Embryonic facial prominence (tissue), 1 donor: ENCODE results near the gene MTERF1.

ENCODE experiments used
- DNase-seq: peaks from one replicate; pipeline ENCODE4 v3.0.0-alpha.2; 2016; ENCODE audit errors: extremely low spot score

The MTERF1 gene

GRCh38 chr7:91835091-91835825 lies 45.2 kb downstream of the MTERF1 start:
- DNase-seq = no peak

GRCh38 chr7:91832493-91833045 lies 47.9 kb downstream of the MTERF1 start:
- DNase-seq = no peak

- no peak for DNase-seq
Measured at GRCh38 chr7:91827169-91827568, 53.3 kb downstream of the MTERF1 start.

GRCh38 chr7:91826377-91826776 lies 54.1 kb downstream of the MTERF1 start:
- DNase-seq = no peak

GRCh38 chr7:91824201-91824600 lies 56.3 kb downstream of the MTERF1 start:
- DNase-seq = no peak
